Liver (tissue), 3 donors: Measurements from ENCODE around the gene MAPT.

Experiments used
- CTCF ChIP-seq: fragments of 150-350 bp; IDR thresholded peaks from 2 replicates; pipeline ENCODE4 v1.5.1; 2017; ENCODE audit warnings: improper control_type of control experiment, low read depth, low read length; ENCODE audit not compliant: missing input control
- FOXA1 ChIP-seq: IDR thresholded peaks from 2 replicates; pipeline ENCODE4 v1.6.1; 2016; ENCODE audit warnings: antibody characterized with exemption
- HNF4A ChIP-seq, 2 donors: conservative IDR thresholded peaks; 2 replicates each; pipeline ENCODE4 v1.6.1; 2016; ENCODE audit warnings: antibody characterized with exemption in 2 of 2, mild to moderate bottlenecking in 2 of 2
- JUND ChIP-seq, 2 donors: IDR thresholded peaks; 2 replicates each; pipeline ENCODE4 v1.6.1; 2016; ENCODE audit warnings: antibody characterized with exemption in 2 of 2
- NR2F2 ChIP-seq: IDR thresholded peaks from 2 replicates; pipeline ENCODE4 v1.6.1; 2016; ENCODE audit warnings: antibody characterized with exemption
- RAD21 ChIP-seq, 2 donors: IDR thresholded peaks; 2 replicates each; pipeline ENCODE4 v1.6.1; 2016; ENCODE audit warnings: antibody characterized with exemption in 2 of 2, mild to moderate bottlenecking in 2 of 2
- SP1 ChIP-seq: IDR thresholded peaks from 2 replicates; pipeline ENCODE4 v1.6.1; 2018; ENCODE audit warnings: antibody characterized with exemption, mild to moderate bottlenecking
- TAF1 ChIP-seq: conservative IDR thresholded peaks from 2 replicates; pipeline ENCODE4 v1.6.1; 2016; ENCODE audit warnings: antibody characterized with exemption, mild to moderate bottlenecking
- YY1 ChIP-seq: IDR thresholded peaks from 2 replicates; pipeline ENCODE4 v1.6.1; 2016; ENCODE audit warnings: antibody characterized with exemption, mild to moderate bottlenecking
- ZBTB33 ChIP-seq: IDR thresholded peaks from 2 replicates; pipeline ENCODE4 v1.6.1; 2016; ENCODE audit warnings: antibody characterized with exemption
- TF ChIP-seq, protein P1 (sequence below): IDR thresholded peaks from 2 replicates; pipeline ENCODE4 v1.6.1; 2016; ENCODE audit warnings: antibody characterized with exemption, mild to moderate bottlenecking
- donor health status: healthy.
- donor health status: healthy.

- TF ChIP-seq CTCF (no peak), HNF4A (conservative IDR thresholded peaks at IDR 0.05) (no peak), YY1 (no peak), TAF1 (no peak), SP1 (no peak), NR2F2 (no peak), JUND (IDR thresholded peaks at IDR 0.05) (no peak), ZBTB33 (no peak), RAD21 (IDR thresholded peaks at IDR 0.05) (no peak), FOXA1 (no peak)
- TF ChIP-seq, protein P1, sequence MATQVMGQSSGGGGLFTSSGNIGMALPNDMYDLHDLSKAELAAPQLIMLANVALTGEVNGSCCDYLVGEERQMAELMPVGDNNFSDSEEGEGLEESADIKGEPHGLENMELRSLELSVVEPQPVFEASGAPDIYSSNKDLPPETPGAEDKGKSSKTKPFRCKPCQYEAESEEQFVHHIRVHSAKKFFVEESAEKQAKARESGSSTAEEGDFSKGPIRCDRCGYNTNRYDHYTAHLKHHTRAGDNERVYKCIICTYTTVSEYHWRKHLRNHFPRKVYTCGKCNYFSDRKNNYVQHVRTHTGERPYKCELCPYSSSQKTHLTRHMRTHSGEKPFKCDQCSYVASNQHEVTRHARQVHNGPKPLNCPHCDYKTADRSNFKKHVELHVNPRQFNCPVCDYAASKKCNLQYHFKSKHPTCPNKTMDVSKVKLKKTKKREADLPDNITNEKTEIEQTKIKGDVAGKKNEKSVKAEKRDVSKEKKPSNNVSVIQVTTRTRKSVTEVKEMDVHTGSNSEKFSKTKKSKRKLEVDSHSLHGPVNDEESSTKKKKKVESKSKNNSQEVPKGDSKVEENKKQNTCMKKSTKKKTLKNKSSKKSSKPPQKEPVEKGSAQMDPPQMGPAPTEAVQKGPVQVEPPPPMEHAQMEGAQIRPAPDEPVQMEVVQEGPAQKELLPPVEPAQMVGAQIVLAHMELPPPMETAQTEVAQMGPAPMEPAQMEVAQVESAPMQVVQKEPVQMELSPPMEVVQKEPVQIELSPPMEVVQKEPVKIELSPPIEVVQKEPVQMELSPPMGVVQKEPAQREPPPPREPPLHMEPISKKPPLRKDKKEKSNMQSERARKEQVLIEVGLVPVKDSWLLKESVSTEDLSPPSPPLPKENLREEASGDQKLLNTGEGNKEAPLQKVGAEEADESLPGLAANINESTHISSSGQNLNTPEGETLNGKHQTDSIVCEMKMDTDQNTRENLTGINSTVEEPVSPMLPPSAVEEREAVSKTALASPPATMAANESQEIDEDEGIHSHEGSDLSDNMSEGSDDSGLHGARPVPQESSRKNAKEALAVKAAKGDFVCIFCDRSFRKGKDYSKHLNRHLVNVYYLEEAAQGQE, result no peak
Measured at GRCh38 chr17:45895304-45895968, 1.1 kb downstream of the MAPT start.
